Activated T-helper 2 cell treated with anti-CD3 and anti-CD28 coated beads, Interferon-gamma antibody, Interleukin-2, Interleukin-4, amounts not matched to agents 10 μg/mL and 5 μg/mL and 100 μg/mL, durations not matched to agents 14 hours and 24 hours and 36 hours (primary cell): ENCODE results near the gene ARHGEF3. TPM values are rescaled to one million over a fixed set of nuclear protein-coding genes. Genes with fewer than 3 reads are reported as not detected.

Source experiments
- DNase-seq: peaks from one replicate; pipeline ENCODE4 v3.0.0; 2021; ENCODE audit warnings: low spot score
- H3K27ac Mint-ChIP-seq: one replicate; pipeline ENCODE4 v1.8.0; 2021; ENCODE audit warnings: mixed read lengths
- H3K27me3 Mint-ChIP-seq: one replicate; pipeline ENCODE4 v1.8.0; 2021; ENCODE audit warnings: low read depth, mixed read lengths
- H3K36me3 Mint-ChIP-seq: one replicate; pipeline ENCODE4 v1.8.0; 2021; ENCODE audit warnings: low read depth, mixed read lengths
- H3K4me1 Mint-ChIP-seq: one replicate; pipeline ENCODE4 v1.8.0; 2021; ENCODE audit warnings: low read depth, mixed read lengths
- H3K4me3 Mint-ChIP-seq: one replicate; pipeline ENCODE4 v1.8.0; 2021; ENCODE audit warnings: low read depth, mild to moderate bottlenecking, moderate library complexity, mixed read lengths
- H3K9me3 Mint-ChIP-seq: one replicate; pipeline ENCODE4 v1.8.0; 2021; ENCODE audit warnings: mixed read lengths
- intact Hi-C: fragments of 100-400 bp; cut with micrococcal nuclease; formaldehyde crosslinking; loops from one replicate; pipeline ENCODE4 v1.15.1; 2023
- total RNA-seq: library from RNA; stranded (reverse); gene quantifications from 2 replicates; pipeline ENCODE4 v1.2.3, GENCODE V29; 2022

Gene ARHGEF3
- total RNA-seq, 1 donor from 2014 or later = 38.3 TPM

- Mint-ChIP-seq H3K36me3 (peaks cover 41% of the 10 kb centered on the region), H3K27ac (peak overlapping the region; percentile 77), H3K4me1 (peaks cover 53% of the 10 kb centered on the region), H3K9me3 (no peaks in the 10 kb centered on the region), H3K27me3 (no peaks in the 10 kb centered on the region), H3K4me3 (peak overlapping the region; percentile 74)
- no peak for DNase-seq
- intact Hi-C loops = loop anchor here (1.0 to 2.0 kb wide), 4 partner anchors 15 to 97 kb away; no protein-coding TSS in a partner anchor
These were observed 2.4 kb downstream of the ARHGEF3 start for GRCh38 chr3:56799251-56799882.

- peaks cover 54% of the 10 kb centered on the region for H3K36me3 Mint-ChIP-seq
- DNase-seq = no peak
- no peaks in the 10 kb centered on the region for H3K27me3 Mint-ChIP-seq
- peaks cover 57% of the 10 kb centered on the region for H3K4me1 Mint-ChIP-seq
- peak overlapping the region; percentile 71 for H3K27ac Mint-ChIP-seq
- peaks cover 5% of the 10 kb centered on the region for H3K9me3 Mint-ChIP-seq
- intact Hi-C loops = no loop called here
- peak overlapping the region; percentile 49 for H3K4me3 Mint-ChIP-seq
These were observed 4.8 kb downstream of the ARHGEF3 start for GRCh38 chr3:56796996-56797395.

GRCh38 chr3:56796202-56796601 is 5.5 kb downstream of the ARHGEF3 start:
- no peak overlapping the region for H3K4me3 Mint-ChIP-seq
- intact Hi-C loops = no loop called here
- no peak for DNase-seq
- peak overlapping the region; percentile 71 for H3K27ac Mint-ChIP-seq
- peaks cover 55% of the 10 kb centered on the region for H3K36me3 Mint-ChIP-seq
- peaks cover 64% of the 10 kb centered on the region for H3K4me1 Mint-ChIP-seq
- H3K27me3 Mint-ChIP-seq = no peaks in the 10 kb centered on the region
- H3K9me3 Mint-ChIP-seq = peaks cover 5% of the 10 kb centered on the region

GRCh38 chr3:56795829-56796185 is 5.9 kb downstream of the ARHGEF3 start:
- Mint-ChIP-seq H3K27me3 (no peaks in the 10 kb centered on the region), H3K9me3 (peaks cover 5% of the 10 kb centered on the region), H3K4me1 (peaks cover 67% of the 10 kb centered on the region), H3K36me3 (peaks cover 55% of the 10 kb centered on the region), H3K27ac (peak overlapping the region; percentile 71), H3K4me3 (no peak overlapping the region)
- DNase-seq = no peak
- intact Hi-C loops = no loop called here

- peaks cover 67% of the 10 kb centered on the region for H3K4me1 Mint-ChIP-seq
- H3K27ac Mint-ChIP-seq = peak overlapping the region; percentile 71
- H3K9me3 Mint-ChIP-seq = peaks cover 5% of the 10 kb centered on the region
- intact Hi-C loops = no loop called here
- H3K4me3 Mint-ChIP-seq = peak overlapping the region; percentile 7
- no peak for DNase-seq
- H3K36me3 Mint-ChIP-seq = peaks cover 50% of the 10 kb centered on the region
- no peaks in the 10 kb centered on the region for H3K27me3 Mint-ChIP-seq
These were observed 6.5 kb downstream of the ARHGEF3 start for GRCh38 chr3:56795097-56795828.

GRCh38 chr3:56792193-56792592 is 9.6 kb downstream of the ARHGEF3 start:
- H3K4me1 Mint-ChIP-seq = peaks cover 76% of the 10 kb centered on the region
- peaks cover 5% of the 10 kb centered on the region for H3K9me3 Mint-ChIP-seq
- no peak overlapping the region for H3K4me3 Mint-ChIP-seq
- no peak for DNase-seq
- intact Hi-C loops = no loop called here
- no peaks in the 10 kb centered on the region for H3K27me3 Mint-ChIP-seq
- H3K36me3 Mint-ChIP-seq = peaks cover 44% of the 10 kb centered on the region
- H3K27ac Mint-ChIP-seq = peak overlapping the region; percentile 72

GRCh38 chr3:56790016-56790821 is 11.5 kb downstream of the ARHGEF3 start:
- Mint-ChIP-seq H3K27ac (peak overlapping the region; percentile 79), H3K9me3 (peaks cover 5% of the 10 kb centered on the region), H3K4me3 (peak overlapping the region; percentile 6), H3K27me3 (no peaks in the 10 kb centered on the region), H3K4me1 (peaks cover 79% of the 10 kb centered on the region), H3K36me3 (peaks cover 42% of the 10 kb centered on the region)
- no peak for DNase-seq
- intact Hi-C loops = no loop called here

GRCh38 chr3:56789076-56789475 is 12.7 kb downstream of the ARHGEF3 start:
- Mint-ChIP-seq H3K4me1 (peaks cover 85% of the 10 kb centered on the region), H3K9me3 (peaks cover 4% of the 10 kb centered on the region), H3K4me3 (peak overlapping the region; percentile 62), H3K27ac (peak overlapping the region; percentile 79), H3K36me3 (peaks cover 30% of the 10 kb centered on the region), H3K27me3 (no peaks in the 10 kb centered on the region)
- no peak for DNase-seq
- intact Hi-C loops = loop anchor here (2.0 to 5.0 kb wide), 4 partner anchors 30 to 106 kb away; partner anchors contain the start of gene TASOR

GRCh38 chr3:56788521-56788920 is 13.2 kb downstream of the ARHGEF3 start:
- intact Hi-C loops = loop anchor here (1.0 to 5.0 kb wide), 5 partner anchors 12 to 106 kb away; partner anchors contain the start of gene TASOR
- DNase-seq = no peak
- peaks cover 87% of the 10 kb centered on the region for H3K4me1 Mint-ChIP-seq

GRCh38 chr3:56787784-56788256 is 13.9 kb downstream of the ARHGEF3 start:
- DNase-seq = peak; percentile 25

More at GRCh38 chr3:56788521-56788920, 13.2 kb downstream of the ARHGEF3 start:
- Mint-ChIP-seq H3K27me3 (no peaks in the 10 kb centered on the region), H3K9me3 (no peaks in the 10 kb centered on the region), H3K27ac (peak overlapping the region; percentile 79), H3K4me3 (peak overlapping the region; percentile 62), H3K36me3 (peaks cover 26% of the 10 kb centered on the region)

GRCh38 chr3:56787258-56787775 is 14.4 kb downstream of the ARHGEF3 start:
- Mint-ChIP-seq H3K27ac (peak overlapping the region; percentile 78), H3K4me3 (peak overlapping the region; percentile 7), H3K27me3 (no peaks in the 10 kb centered on the region), H3K36me3 (peaks cover 29% of the 10 kb centered on the region), H3K9me3 (no peaks in the 10 kb centered on the region), H3K4me1 (peaks cover 97% of the 10 kb centered on the region)
- intact Hi-C loops = loop anchor here (5.0 kb wide), 1 partner anchor 90 kb away; no protein-coding TSS in a partner anchor
- DNase-seq = no peak

More at GRCh38 chr3:56787784-56788256, 13.9 kb downstream of the ARHGEF3 start:
- Mint-ChIP-seq H3K27ac (peak overlapping the region; percentile 79), H3K4me1 (peaks cover 94% of the 10 kb centered on the region), H3K4me3 (peak overlapping the region; percentile 62), H3K27me3 (no peaks in the 10 kb centered on the region), H3K36me3 (peaks cover 28% of the 10 kb centered on the region), H3K9me3 (no peaks in the 10 kb centered on the region)
- intact Hi-C loops = loop anchor here (1.0 to 5.0 kb wide), 5 partner anchors 12 to 105 kb away; partner anchors contain the start of gene TASOR

- DNase-seq = no peak
- H3K27ac Mint-ChIP-seq = peak overlapping the region; percentile 95
- intact Hi-C loops = loop anchor here (2.0 to 5.0 kb wide), 2 partner anchors 13 to 92 kb away; no protein-coding TSS in a partner anchor
- H3K4me1 Mint-ChIP-seq = peaks cover 90% of the 10 kb centered on the region
- peak overlapping the region; percentile 34 for H3K4me3 Mint-ChIP-seq
- H3K36me3 Mint-ChIP-seq = peaks cover 36% of the 10 kb centered on the region
- H3K9me3 Mint-ChIP-seq = no peaks in the 10 kb centered on the region
- no peaks in the 10 kb centered on the region for H3K27me3 Mint-ChIP-seq
These were observed 16.2 kb downstream of the ARHGEF3 start for GRCh38 chr3:56785499-56785898.
